Stimulated activated memory B cell treated with anti-CD40 and anti-IgM and Interleukin-4, amounts not matched to agents 10 μg/mL and 1 μg/mL and 100 μg/mL, for 72 hours (primary cell): Measurements from ENCODE around the gene H2AZ2.
A peak's percentile ranks its signal among the peaks of the same experiment; 100 is the strongest.
"Not testable (repeated sequence)": the region's sequence is repeated elsewhere in the genome, so short reads cannot be mapped to it uniquely, and the experiment has no call there.

Experiments
- ATAC-seq: fragments of 150-1000 bp; cut with Tn5 transposase; 2 replicates; pipeline ENCODE4 v1.10.0; 2021
- H3K27ac Mint-ChIP-seq: one replicate; pipeline ENCODE4 v1.8.0; 2022; ENCODE audit warnings: mild to moderate bottlenecking, mixed read lengths
- H3K27me3 Mint-ChIP-seq: one replicate; pipeline ENCODE4 v1.8.0; 2022; ENCODE audit warnings: mixed read lengths
- H3K36me3 Mint-ChIP-seq: one replicate; pipeline ENCODE4 v1.8.0; 2022; ENCODE audit warnings: mixed read lengths
- H3K4me1 Mint-ChIP-seq: one replicate; pipeline ENCODE4 v1.8.0; 2022; ENCODE audit warnings: mixed read lengths
- H3K4me3 Mint-ChIP-seq: one replicate; pipeline ENCODE4 v1.8.0; 2022; ENCODE audit warnings: mild to moderate bottlenecking, moderate library complexity, mixed read lengths
- H3K9me3 Mint-ChIP-seq: one replicate; pipeline ENCODE4 v1.8.0; 2022; ENCODE audit warnings: mixed read lengths

The H2AZ2 gene

DNA sequence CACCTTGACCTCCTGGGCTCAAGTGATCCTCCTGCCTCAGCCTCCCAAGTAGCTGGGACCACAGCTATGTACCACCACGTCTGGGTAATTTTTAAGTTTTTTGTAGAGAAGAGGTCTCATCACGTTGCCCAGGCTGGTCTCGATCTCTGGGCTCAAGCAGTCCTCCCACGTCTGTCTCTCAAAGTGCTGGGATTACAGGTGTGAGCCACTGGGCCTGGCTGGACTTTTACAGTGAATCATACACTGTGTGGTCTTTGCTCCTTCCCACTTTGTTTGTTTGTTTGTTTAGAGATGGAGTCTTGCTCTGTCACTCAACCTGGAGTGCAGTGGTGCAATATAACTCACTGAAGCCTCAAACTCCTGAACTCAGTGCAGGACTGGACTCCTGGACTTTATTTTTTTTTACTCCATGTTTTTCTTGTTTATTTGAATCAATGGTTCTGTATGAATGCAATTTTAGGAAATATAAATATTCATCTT, 38.9 kb downstream of the H2AZ2 start:
- ATAC-seq, result no peak

DNA sequence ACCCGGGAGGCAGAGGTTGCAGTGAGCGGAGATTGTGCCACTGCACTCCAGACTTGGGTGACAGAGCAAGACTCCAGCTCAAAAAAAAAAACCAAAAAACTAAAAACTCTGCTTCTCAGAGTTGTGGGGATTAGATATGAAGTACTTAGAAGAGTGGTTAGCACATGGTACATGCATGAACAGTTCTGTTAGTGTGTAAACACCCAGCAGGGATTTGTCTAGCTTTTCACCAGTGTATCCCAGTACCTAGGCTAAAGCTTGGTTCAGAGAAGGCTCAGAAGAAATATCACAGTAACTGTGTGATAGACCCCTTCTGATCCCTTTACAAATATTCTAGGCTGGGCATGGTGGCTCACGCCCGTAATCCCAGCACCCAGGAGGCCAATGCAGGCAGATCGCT, 41.9 kb downstream of the H2AZ2 start:
- Mint-ChIP-seq H3K4me3 (no peak overlapping the region), H3K27ac (no peak overlapping the region), H3K27me3 (no peaks in the 10 kb centered on the region), H3K9me3 (no peaks in the 10 kb centered on the region), H3K4me1 (peaks cover 6% of the 10 kb centered on the region), H3K36me3 (peaks cover 17% of the 10 kb centered on the region)
- ATAC-seq, result no peak

More for the DNA sequence above, 38.9 kb downstream of the H2AZ2 start:
- no peaks in the 10 kb centered on the region for H3K27me3 Mint-ChIP-seq
- no peak overlapping the region for H3K4me3 Mint-ChIP-seq
- no peaks in the 10 kb centered on the region for H3K9me3 Mint-ChIP-seq
- H3K4me1 Mint-ChIP-seq, result no peaks in the 10 kb centered on the region
- H3K27ac Mint-ChIP-seq, result no peak overlapping the region
- no peaks in the 10 kb centered on the region for H3K36me3 Mint-ChIP-seq

DNA sequence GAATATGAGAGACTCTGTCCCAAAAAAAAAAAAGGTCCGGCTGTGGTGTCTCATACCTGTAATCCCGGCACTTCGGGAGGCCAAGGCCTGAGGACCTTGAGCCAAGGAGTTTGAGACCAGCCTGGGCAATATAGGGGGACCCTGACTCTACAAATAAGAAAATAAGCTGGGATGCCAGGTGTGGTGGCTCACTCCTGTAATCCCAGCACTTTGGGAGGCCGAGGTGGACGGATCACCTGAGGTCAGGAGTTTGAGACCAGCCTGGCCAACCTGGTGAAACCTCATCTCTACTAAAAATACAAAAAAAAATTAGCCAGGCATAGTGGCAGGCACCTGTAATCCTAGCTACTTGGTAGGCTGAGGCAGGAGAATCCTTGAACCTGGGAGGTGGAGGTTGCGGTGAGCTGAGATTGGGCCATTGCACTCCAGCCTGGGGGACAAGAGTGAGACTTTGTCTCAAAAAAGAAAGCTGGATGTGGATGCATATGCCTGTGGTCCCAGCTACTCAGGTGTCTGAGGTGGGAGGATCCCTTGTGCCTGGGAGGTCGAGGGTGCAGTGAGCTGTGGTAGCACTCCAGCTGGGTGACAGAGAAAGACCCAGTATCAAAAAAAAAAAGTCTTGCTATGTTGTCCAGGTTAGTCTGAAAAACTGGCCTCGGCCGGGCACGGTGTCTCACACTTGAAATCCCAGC, 43.9 kb downstream of the H2AZ2 start:
- Mint-ChIP-seq H3K4me1 (peaks cover 14% of the 10 kb centered on the region), H3K36me3 (peaks cover 33% of the 10 kb centered on the region)
- not testable (repeated sequence) for H3K4me3 Mint-ChIP-seq, H3K9me3 Mint-ChIP-seq, H3K27ac Mint-ChIP-seq, H3K27me3 Mint-ChIP-seq, ATAC-seq

DNA sequence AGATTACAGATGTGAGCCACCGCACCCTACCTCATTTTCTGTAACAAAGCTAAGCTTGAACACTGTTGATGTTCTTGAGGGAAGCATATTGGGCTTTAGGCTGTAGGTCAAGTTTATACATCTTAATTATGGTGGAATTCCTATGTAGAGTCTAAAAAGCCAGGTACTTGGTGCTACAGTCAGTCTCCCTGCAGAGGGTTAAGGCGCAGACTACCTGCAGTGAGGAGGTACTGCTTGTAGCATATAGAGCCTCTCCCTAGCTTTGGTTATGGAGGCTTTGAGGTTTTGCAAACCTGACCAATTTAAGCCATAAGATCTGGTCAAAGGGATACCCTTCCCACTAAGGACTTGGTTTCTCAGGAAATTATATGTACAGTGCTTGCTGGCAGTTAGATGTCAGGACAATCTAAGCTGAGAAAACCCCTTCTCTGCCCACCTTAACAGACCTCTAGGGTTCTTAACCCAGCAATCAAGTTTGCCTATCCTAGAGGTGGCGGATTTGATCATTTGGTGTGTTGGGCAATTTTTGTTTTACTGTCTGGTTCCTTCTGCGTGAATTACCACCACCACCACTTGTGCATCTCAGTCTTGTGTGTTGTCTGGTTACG, 45.4 kb downstream of the H2AZ2 start:
- no peaks in the 10 kb centered on the region for H3K27me3 Mint-ChIP-seq
- no peak overlapping the region for H3K27ac Mint-ChIP-seq
- H3K4me1 Mint-ChIP-seq, result peaks cover 28% of the 10 kb centered on the region
- H3K9me3 Mint-ChIP-seq, result no peaks in the 10 kb centered on the region
- H3K36me3 Mint-ChIP-seq, result peaks cover 46% of the 10 kb centered on the region
- no peak for ATAC-seq
- H3K4me3 Mint-ChIP-seq, result no peak overlapping the region

DNA sequence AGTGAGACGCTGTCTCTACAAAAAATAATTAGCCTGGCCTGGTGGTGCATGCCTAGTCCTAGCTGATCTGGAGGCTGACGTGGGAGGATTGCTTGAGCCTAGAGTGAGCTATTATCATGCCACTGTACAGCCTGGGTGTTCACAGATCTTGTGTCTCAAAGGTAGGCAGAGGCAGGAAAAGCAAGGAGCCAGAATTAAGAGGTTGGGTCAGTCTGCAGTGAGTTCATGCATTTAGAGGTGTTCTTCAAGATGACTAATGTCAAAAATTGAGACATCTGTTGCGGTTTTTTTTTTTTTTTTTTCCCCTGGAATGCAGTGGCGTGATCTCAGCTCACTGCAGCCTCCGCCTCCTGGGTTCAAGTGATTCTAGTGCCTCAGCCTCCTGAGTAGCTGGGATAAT, 46.0 kb downstream of the H2AZ2 start:
- no peak overlapping the region for H3K4me3 Mint-ChIP-seq
- no peaks in the 10 kb centered on the region for H3K27me3 Mint-ChIP-seq
- no peak for ATAC-seq
- H3K27ac Mint-ChIP-seq, result no peak overlapping the region
- H3K36me3 Mint-ChIP-seq, result peaks cover 51% of the 10 kb centered on the region
- H3K4me1 Mint-ChIP-seq, result peaks cover 32% of the 10 kb centered on the region
- H3K9me3 Mint-ChIP-seq, result no peaks in the 10 kb centered on the region

DNA sequence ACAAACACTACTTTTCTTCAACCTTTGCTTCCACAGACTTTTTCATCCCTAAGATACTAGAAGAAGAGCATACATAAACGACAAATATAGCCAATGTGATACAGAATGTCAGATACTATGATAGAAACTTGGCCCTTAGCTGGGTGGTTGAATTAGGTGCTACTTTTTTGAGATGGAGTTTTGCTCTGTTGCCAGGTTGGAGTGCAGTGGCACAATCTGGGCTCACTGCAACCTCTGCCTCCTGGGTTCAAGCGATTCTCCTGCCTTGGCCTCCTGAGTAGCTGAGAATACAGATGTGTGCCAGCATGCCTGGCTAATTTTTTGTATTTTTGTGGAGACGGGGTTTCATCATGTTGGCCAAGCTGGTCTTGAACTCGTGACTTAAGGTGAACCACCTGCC, 47.9 kb downstream of the H2AZ2 start:
- no peak for ATAC-seq
- Mint-ChIP-seq H3K9me3 (no peaks in the 10 kb centered on the region), H3K27me3 (no peaks in the 10 kb centered on the region), H3K4me1 (peaks cover 32% of the 10 kb centered on the region), H3K27ac (no peak overlapping the region), H3K36me3 (peaks cover 51% of the 10 kb centered on the region), H3K4me3 (no peak overlapping the region)

DNA sequence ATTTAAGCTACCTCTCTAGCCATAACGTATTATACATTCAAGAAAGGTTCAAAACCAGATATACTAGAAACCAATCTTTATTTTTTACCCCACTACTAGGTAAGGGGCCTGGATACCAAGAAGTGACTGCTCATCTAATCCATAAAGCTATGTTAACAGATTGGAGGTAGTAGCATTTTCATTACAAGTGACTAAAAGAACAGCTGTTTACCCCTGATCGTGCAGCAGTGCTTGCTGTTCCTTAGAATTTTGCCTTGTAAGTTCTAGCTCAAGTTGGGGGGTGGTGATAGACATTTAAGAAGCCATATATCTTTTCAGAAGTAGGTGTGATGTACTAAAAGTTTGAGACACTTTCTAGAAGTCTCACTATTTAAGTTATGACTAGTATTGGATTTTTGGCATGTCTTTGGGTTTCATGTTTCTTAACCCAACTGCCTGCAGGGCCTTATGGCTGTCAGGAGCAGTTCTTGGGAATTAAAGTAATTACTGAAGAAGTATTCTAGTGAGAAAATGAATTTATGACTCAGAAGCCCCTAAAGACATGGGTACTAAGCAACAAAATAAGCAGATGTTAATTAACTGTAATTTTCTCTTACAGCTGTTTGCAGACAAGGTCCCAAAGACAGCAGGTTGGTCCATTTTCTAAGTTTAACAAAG, 49.1 kb downstream of the H2AZ2 start:
- no peak for ATAC-seq

DNA sequence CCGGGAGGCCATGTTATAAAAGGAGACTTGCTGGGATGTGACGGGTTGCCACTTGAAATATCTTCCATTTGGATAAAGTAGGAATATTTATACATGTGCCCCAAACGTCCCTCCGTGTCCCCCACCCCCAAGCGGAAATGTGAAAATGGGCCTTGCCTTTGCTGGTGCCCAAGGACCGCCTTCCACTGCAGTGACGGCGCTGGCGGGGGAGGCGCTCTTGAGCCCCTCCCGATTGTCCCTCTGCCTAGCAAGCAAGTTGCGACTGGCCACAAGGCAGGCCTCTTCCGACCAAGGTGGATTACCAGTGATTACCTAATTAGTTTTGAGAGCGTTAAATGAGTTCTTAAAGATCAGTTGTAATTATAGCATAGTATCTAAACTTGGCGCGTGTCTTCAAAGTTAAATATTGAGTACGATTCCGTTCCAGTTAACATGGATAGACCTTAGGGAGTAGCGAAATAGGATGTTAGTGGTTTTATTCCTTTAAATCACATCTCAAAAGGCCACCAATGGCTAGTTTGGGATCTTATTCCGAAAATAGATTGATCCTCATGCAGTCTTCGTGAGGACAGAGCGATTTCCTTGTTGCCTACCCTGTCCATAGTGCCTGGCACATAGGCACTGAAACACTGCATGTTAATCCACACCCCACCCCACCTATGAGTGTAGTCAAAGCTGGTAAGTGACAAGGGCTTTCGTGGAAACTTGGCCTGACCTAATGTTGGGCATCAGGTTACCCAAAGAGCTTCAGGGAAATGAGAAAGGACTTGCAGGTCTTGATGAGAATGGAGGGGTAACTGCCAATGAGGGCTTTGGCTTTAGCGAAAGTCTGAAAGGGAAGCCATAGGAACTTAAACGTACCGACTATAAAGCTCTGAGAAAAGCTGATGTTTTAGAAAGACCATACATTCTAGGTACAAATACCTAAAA, 50.3 kb downstream of the H2AZ2 start:
- H3K4me3 Mint-ChIP-seq, result peak overlapping the region; percentile 98
- peaks cover 32% of the 10 kb centered on the region for H3K4me1 Mint-ChIP-seq
- peaks cover 45% of the 10 kb centered on the region for H3K36me3 Mint-ChIP-seq
- no peaks in the 10 kb centered on the region for H3K27me3 Mint-ChIP-seq
- peak overlapping the region; percentile 98 for H3K27ac Mint-ChIP-seq
- no peaks in the 10 kb centered on the region for H3K9me3 Mint-ChIP-seq
- peak; percentile 71 for ATAC-seq

More for the DNA sequence above, 49.1 kb downstream of the H2AZ2 start:
- no peaks in the 10 kb centered on the region for H3K9me3 Mint-ChIP-seq
- H3K4me1 Mint-ChIP-seq, result peaks cover 32% of the 10 kb centered on the region
- no peaks in the 10 kb centered on the region for H3K27me3 Mint-ChIP-seq
- H3K36me3 Mint-ChIP-seq, result peaks cover 51% of the 10 kb centered on the region
- peak overlapping the region; percentile 98 for H3K27ac Mint-ChIP-seq
- H3K4me3 Mint-ChIP-seq, result peak overlapping the region; percentile 98

DNA sequence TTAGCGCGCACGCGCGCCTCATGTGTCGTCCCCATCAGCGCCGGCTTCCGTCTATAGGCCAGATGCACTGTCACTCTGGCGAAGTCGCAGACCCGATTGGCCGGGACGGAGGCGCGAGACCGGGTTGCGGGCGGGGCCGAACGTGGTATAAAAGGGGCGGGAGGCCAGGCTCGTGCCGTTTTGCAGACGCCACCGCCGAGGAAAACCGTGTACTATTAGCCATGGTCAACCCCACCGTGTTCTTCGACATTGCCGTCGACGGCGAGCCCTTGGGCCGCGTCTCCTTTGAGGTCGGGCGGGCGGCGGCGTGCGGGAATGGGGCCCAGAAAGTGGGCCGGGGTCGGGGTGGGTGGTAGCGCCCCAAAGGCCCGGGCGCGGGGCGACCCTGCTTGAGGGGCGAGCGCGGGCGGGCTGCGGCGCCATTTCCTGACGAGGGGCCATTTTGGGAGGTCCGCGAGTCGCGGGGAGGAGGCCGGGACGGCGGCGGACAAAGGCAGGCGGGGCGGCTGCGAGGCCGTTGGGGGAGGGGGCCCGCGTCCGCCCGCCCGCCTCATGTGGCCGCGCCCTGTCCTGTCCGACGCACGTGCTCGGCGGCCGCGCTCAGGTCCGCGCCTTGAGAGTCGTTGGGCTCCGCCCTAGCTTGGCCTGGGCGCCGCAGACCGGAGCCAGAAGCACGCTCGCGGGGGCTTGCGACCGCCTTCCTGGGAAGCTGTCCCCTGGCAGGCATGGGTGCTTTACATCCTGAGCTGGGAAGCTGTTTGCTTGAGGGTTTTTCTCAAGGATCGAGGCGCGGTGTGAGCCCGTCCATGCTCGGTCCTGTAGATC, 51.2 kb downstream of the H2AZ2 start, which contains the start of gene PPIA:
Gene PPIA, plus strand, starts transcription at position 178 of the 825 bp plus-strand sequence. Its CDS starts 44 bp downstream, at position 222.
- H3K4me1 Mint-ChIP-seq, result peaks cover 30% of the 10 kb centered on the region
- no peaks in the 10 kb centered on the region for H3K9me3 Mint-ChIP-seq
- H3K4me3 Mint-ChIP-seq, result peak within 1 kb of the TSS; percentile 98
- ATAC-seq, result peak; percentile 97
- no peaks in the 10 kb centered on the region for H3K27me3 Mint-ChIP-seq
- peak within 1 kb of the TSS; percentile 98 for H3K27ac Mint-ChIP-seq
- H3K36me3 Mint-ChIP-seq, result peaks cover 41% of the 10 kb centered on the region

DNA sequence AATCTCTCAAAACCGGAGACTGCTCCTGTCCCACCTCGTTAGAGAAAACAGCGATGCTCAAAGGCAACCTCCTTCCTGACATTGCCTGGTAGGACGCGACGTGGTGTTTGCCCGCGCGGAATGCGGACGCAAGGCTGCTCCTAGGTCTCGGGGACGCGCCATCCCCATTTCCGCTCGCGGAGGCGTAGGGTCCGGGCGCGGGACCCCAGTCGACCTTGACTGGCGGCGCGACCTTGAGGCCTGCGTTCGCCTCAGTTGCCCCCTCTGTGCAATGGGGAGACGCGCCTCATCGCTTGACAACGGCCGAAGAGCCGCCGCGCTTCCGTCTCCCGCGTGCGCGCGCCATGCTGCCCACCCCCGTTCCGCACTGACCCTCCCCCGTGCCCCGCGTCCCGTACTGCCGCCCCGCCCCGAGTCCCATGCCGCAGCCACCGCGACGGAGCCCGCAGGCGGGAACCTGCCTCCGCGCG, 51.8 kb downstream of the H2AZ2 start:
- Mint-ChIP-seq H3K27me3 (no peaks in the 10 kb centered on the region), H3K9me3 (no peaks in the 10 kb centered on the region), H3K36me3 (peaks cover 35% of the 10 kb centered on the region), H3K27ac (peak overlapping the region; percentile 98), H3K4me3 (peak overlapping the region; percentile 98), H3K4me1 (peaks cover 26% of the 10 kb centered on the region)
- ATAC-seq, result no peak

DNA sequence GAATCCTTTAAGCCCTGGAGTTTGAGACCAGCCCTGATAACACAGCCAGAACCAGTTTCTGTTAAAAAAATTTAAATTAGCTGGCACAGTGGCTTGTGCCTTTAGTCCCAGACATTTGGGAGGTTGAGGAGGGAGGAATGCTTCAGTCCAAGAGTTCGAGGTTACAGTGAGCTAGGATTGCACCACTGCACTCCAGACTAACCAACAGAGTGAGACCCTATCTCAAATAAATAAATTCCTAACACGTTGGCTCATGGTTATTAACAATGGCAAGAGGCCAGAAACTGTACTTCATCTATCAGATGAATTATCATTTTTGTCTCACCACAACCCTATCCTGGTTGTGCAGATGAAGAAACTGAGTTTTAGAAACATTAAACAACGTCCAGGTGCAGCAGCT, 53.6 kb downstream of the H2AZ2 start:
- Mint-ChIP-seq H3K9me3 (no peaks in the 10 kb centered on the region), H3K27ac (no peak overlapping the region), H3K4me1 (peaks cover 18% of the 10 kb centered on the region), H3K27me3 (no peaks in the 10 kb centered on the region), H3K4me3 (no peak overlapping the region), H3K36me3 (peaks cover 18% of the 10 kb centered on the region)
- ATAC-seq, result no peak

DNA sequence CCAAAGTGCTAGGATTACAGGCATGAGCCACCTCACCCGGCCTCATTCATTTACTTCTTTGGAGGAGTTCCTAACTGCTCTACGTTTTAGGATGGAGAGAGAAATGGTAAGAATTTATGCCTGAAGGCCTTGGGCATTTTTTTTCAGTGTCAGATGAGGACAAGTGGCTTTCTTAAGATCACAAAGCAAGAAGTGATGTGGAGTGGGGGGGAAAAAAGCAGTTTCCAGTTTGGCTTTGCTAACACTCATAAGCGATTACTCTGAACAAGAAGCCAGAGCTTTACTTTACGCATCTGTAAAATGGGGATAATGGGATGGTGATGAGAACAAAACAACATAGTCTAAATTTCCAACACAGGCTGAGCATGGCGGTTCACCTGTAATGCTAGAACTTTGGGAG, 54.0 kb downstream of the H2AZ2 start:
- Mint-ChIP-seq H3K27ac (no peak overlapping the region), H3K4me3 (no peak overlapping the region), H3K4me1 (peaks cover 17% of the 10 kb centered on the region), H3K36me3 (peaks cover 17% of the 10 kb centered on the region), H3K27me3 (no peaks in the 10 kb centered on the region), H3K9me3 (no peaks in the 10 kb centered on the region)
- no peak for ATAC-seq

DNA sequence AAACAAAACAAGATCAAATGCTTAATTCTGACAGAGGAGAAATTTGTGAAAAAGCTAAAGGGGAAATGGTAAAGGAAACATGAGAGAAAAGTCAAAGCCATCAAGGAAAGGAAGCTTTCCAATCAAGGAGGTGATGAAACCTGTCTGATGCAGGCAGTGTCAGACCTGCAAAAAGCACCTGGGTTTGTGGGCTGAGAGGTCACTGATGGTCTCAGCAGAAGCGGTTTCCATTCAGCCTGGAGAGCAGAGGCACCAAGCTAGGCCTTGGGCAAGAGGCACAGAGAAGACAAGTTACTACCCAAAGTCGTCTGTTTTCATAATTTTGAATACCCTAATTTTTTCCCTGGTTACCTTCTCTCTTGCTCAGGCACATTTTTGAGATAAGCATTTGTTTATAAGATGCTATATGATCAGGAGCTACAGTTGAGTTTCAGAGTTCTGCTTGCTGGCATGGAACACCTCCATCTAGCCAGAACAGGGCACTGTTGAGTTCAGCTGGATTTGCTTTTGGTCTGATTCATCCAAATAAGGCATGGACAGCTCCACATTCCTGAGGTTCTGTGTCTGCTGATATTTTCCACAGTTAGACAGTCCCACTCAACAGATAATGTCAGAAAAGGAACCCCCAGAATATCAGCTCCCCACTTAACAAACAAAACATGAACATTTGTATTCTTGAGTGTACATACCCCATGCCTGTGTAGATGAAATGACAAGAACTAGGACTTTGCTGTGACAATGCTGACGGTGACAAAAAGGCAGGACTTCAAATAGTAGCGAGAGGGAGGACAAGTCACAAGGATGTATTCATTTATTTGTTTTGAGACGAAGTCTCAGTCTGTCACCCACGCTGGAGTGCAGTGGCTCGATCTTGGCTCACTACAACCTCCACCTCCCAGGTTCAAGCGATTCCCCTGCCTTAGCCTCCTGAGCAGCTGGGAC, 56.3 kb downstream of the H2AZ2 start:
- Mint-ChIP-seq H3K9me3 (no peaks in the 10 kb centered on the region), H3K4me1 (peaks cover 12% of the 10 kb centered on the region), H3K27me3 (no peaks in the 10 kb centered on the region), H3K4me3 (no peak overlapping the region), H3K36me3 (no peaks in the 10 kb centered on the region), H3K27ac (no peak overlapping the region)
- no peak for ATAC-seq
